Astrocyte of the spinal cord (primary cell): ENCODE measurements around the gene GSN.
A peak's percentile ranks its signal among the peaks of the same experiment; 100 is the strongest.

Experiments used
- DNase-seq: peaks from one replicate; pipeline ENCODE4 v3.0.0; 2011; ENCODE audit warnings: low read depth, low spot score
- H3K4me3 ChIP-seq: 2 replicates; pipeline ENCODE4 v1.5.1; 2011; ENCODE audit warnings: low read depth, mild to moderate bottlenecking, low read length, moderate library complexity
- in situ Hi-C: cut with HindIII; loops from 2 replicates; pipeline ENCODE4 v1.10.0; 2017; ENCODE audit warnings: low sequenced_read_pairs
- TF ChIP-seq, protein P1 (sequence below): IDR thresholded peaks from 2 replicates; pipeline ENCODE4 v1.5.1; 2012; ENCODE audit warnings: low read depth, mild to moderate bottlenecking, low read length, inconsistent platforms

The GSN gene

DNA sequence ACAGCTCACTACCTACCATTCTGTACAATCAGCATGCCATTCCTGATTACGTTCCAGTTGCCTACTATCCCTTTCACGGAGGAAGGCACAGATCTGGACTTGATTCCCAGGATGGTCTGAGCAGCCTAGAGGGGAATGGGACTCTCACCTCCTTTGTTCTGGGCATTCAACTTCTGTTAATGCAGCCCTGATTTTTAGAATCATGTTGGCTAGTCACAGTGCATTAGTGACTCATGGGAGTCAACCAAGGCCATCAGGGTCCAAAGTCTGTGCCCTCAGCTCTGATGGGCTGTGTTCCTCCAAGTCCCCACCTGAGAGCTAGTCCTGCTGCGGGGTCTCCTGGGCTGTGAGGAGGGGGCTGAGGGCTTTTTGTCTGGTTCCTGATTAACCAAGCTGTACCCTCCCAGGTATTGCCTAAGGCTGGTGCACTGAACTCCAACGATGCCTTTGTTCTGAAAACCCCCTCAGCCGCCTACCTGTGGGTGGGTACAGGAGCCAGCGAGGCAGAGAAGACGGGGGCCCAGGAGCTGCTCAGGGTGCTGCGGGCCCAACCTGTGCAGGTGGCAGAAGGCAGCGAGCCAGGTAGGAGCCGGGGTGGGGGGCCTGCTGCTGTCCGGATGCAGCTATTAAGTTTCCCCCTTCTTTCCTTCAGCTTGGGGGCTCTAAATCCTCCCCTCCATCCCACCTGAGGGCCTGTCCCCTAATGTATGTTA lies 59.1 kb downstream of the GSN start:
- no peak overlapping the region for H3K4me3 ChIP-seq
- no peak for DNase-seq
- TF ChIP-seq, protein P1, sequence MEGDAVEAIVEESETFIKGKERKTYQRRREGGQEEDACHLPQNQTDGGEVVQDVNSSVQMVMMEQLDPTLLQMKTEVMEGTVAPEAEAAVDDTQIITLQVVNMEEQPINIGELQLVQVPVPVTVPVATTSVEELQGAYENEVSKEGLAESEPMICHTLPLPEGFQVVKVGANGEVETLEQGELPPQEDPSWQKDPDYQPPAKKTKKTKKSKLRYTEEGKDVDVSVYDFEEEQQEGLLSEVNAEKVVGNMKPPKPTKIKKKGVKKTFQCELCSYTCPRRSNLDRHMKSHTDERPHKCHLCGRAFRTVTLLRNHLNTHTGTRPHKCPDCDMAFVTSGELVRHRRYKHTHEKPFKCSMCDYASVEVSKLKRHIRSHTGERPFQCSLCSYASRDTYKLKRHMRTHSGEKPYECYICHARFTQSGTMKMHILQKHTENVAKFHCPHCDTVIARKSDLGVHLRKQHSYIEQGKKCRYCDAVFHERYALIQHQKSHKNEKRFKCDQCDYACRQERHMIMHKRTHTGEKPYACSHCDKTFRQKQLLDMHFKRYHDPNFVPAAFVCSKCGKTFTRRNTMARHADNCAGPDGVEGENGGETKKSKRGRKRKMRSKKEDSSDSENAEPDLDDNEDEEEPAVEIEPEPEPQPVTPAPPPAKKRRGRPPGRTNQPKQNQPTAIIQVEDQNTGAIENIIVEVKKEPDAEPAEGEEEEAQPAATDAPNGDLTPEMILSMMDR, result no peak
- in situ Hi-C loops, result no loop called here

DNA sequence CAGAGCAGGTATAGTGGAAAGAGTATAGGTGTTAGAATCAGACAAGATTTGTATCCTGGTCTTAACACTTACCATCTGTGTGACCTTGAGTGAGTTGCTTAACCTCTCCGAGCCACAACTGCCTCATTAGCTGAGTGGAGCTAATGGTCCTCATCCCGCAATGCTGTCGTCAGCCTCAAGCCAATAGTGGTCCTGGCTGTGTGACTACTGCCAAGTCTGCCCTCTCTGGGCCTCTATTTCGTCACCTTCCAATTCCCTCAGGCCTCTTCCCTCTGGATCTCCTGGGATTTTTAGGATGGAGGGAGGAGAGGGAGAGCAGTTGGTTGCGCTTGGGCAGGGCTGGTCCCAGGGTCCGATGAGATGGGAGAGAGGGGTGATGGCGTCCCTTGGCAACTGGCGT lies 60.5 kb downstream of the GSN start:
- DNase-seq, result no peak
- in situ Hi-C loops, result no loop called here
- no peak overlapping the region for H3K4me3 ChIP-seq
- TF ChIP-seq, protein P1, result no peak

- no peak for DNase-seq
- TF ChIP-seq, protein P1, result no peak
- H3K4me3 ChIP-seq, result no peak overlapping the region
- in situ Hi-C loops, result no loop called here
Observed at GRCh38 chr9:121328876-121329681, 61.1 kb downstream of the GSN start.

DNA sequence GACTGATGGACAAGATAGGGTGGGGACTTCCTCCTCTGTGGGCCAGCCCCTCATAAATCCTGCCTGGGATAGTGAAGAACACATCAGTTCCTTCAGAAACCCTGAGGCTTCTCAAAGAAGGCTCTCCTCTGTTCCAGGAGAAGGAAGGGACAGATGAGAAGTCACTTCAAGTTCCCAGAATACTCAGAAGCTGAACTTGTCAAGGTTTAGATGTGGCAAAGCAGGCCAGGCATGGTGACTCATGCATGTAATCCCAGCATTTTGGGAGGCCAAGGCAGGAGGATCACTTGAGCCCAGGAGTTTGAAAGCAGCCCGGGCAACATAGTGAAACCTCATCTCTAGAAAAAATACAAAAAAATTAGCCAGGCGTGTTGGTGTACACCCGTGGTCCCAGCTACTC lies 63.6 kb downstream of the GSN start:
- H3K4me3 ChIP-seq, result no peak overlapping the region
- in situ Hi-C loops, result no loop called here
- TF ChIP-seq, protein P1, result no peak
- DNase-seq, result no peak

DNA sequence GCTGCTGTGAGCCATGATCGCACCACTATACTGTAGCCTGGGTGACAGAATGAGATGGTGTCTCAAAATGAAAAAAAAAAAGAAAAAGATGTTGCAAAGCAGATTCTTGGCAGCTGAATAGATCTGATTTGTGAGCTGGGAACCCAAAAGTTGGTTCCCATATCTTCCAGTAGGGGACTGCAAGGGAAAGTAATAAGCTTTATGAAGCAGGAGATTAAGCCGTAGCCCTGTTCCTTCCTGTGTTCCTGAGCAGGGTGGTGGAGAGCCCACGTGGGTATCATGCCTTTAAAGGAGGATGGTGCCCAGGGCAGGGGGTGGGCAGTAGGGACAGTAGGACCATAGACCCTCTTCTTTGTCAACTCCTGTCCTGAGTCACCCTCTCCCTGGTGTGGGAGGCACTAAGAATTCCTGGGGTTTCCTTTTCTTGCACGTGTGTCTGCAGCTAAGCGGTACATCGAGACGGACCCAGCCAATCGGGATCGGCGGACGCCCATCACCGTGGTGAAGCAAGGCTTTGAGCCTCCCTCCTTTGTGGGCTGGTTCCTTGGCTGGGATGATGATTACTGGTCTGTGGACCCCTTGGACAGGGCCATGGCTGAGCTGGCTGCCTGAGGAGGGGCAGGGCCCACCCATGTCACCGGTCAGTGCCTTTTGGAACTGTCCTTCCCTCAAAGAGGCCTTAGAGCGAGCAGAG lies 64.2 kb downstream of the GSN start:
- DNase-seq, result no peak
- in situ Hi-C loops, result no loop called here
- TF ChIP-seq, protein P1, result peak; percentile 9
- no peak overlapping the region for H3K4me3 ChIP-seq

DNA sequence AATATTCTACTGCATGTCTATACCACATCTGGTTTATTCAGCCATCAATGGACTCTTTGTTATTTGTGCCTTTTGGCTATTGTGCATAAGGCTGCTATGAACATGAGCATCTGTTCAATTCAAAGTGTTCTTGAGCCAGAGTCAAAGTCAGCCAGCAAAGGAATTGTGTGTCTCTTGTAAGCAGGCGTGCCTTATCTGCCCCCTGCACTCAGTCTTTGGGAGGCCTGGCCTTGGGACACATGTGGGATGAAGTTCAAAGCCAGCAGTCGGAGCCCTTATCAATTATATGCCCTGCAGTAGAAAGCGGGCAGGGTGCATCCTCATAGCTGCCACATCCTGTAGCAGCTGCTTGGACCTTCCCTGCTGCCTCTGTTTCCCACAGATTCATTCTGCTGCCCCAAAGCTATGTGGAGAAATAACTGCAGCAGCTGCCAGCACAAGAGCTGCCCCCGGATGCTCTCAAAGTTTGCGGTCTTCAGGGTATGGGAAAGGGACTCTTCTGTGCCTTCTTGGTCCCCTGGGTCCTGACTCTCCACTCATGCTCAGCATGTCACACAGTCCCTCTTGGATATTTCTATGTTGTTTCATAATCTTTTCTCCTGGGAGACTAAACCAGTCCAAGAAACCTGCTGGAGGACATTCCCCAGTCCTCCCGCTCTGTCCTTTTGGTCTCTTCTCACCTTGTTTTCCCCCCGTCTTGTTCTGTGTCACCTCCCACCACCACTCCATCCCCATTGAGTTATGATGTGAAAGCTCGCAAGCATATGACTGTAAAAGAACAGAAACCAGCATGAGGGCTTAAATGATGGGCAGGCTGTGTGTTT lies 66.2 kb downstream of the GSN start:
- in situ Hi-C loops, result no loop called here
- no peak overlapping the region for H3K4me3 ChIP-seq
- TF ChIP-seq, protein P1, result no peak
- no peak for DNase-seq
